Measurements from ENCODE around the gene PRDM8. TPM values are rescaled to one million over a fixed set of nuclear protein-coding genes. Genes with fewer than 3 reads are reported as not detected.

Gene PRDM8
- total RNA-seq, 1 experiment from 2014 or later, result 0.26 TPM

DNA sequence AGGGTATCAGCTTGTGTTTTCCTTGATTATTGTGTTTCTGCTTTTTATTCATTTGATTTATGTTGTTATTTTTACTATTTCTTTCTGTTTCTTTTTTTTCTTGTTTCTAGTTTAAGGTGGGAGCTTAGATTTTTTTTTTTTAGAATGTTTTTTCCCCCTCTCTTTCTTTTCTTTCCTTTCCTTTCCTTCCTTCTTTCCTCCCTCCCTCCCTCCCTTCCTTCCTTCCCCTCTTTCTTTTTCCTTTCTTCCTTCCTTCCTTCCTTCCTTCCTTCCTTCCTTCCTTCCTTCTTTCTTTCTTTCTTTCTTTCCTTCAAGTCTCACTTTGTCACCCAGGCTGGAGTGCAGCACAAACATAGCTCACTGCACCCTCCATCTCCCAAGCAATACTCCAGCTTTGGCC is 31.4 kb upstream of the PRDM8 start:
- no peak overlapping the region for H2AFZ ChIP-seq
- no peak for TF ChIP-seq EZH2 (IDR thresholded peaks at IDR 0.05; ENCODE audit: low read depth)
- TF ChIP-seq, protein P1, sequence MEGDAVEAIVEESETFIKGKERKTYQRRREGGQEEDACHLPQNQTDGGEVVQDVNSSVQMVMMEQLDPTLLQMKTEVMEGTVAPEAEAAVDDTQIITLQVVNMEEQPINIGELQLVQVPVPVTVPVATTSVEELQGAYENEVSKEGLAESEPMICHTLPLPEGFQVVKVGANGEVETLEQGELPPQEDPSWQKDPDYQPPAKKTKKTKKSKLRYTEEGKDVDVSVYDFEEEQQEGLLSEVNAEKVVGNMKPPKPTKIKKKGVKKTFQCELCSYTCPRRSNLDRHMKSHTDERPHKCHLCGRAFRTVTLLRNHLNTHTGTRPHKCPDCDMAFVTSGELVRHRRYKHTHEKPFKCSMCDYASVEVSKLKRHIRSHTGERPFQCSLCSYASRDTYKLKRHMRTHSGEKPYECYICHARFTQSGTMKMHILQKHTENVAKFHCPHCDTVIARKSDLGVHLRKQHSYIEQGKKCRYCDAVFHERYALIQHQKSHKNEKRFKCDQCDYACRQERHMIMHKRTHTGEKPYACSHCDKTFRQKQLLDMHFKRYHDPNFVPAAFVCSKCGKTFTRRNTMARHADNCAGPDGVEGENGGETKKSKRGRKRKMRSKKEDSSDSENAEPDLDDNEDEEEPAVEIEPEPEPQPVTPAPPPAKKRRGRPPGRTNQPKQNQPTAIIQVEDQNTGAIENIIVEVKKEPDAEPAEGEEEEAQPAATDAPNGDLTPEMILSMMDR (conservative IDR thresholded peaks at IDR 0.05), result no peak
- no peaks in the 10 kb centered on the region for H3K36me3 ChIP-seq (ENCODE audit: low read depth)
- no peak overlapping the region for H3K4me3 ChIP-seq
- H3K4me2 ChIP-seq, result no peak overlapping the region
- H3K4me1 ChIP-seq (replicated peaks; ENCODE audit: insufficient read depth), result no peaks in the 10 kb centered on the region
- H3F3A ChIP-seq (ENCODE audit: insufficient read depth, low read depth), result no peaks in the 10 kb centered on the region
- no TSS peak for BruUV-seq (replicated peaks)
- ChIA-PET CTCF (no interaction called here), POLR2A (ENCODE audit: unreplicated experiment) (no interaction called here)
- H4K20me1 ChIP-seq (ENCODE audit: insufficient read depth), result no peaks in the 10 kb centered on the region
- H3K9me3 ChIP-seq (ENCODE audit: insufficient read depth, low read depth), result no peaks in the 10 kb centered on the region
- no peaks in the 10 kb centered on the region for H3K9me2 ChIP-seq (ENCODE audit: insufficient read depth)
- no peaks in the 10 kb centered on the region for H3K27me3 ChIP-seq (ENCODE audit: insufficient read depth, low read depth)
- no peak overlapping the region for H3K27ac ChIP-seq
- no peaks in the 10 kb centered on the region for H3K79me2 ChIP-seq (ENCODE audit: low read depth)
- intact Hi-C loops (cut with micrococcal nuclease; ENCODE audit: unreplicated experiment), result no loop called here
- DNase-seq, result no peak

GRCh38 chr4:80171251-80171650 is 26.1 kb upstream of the PRDM8 start:
- intact Hi-C loops (cut with micrococcal nuclease; ENCODE audit: unreplicated experiment), result no loop called here
- no peak overlapping the region for H3K27ac ChIP-seq
- no peak overlapping the region for H3K4me3 ChIP-seq
- no peak overlapping the region for H2AFZ ChIP-seq
- no peaks in the 10 kb centered on the region for H3K9me3 ChIP-seq (ENCODE audit: insufficient read depth, low read depth)
- no peaks in the 10 kb centered on the region for H3K4me1 ChIP-seq (replicated peaks; ENCODE audit: insufficient read depth)
- no peaks in the 10 kb centered on the region for H3F3A ChIP-seq (ENCODE audit: insufficient read depth, low read depth)
- no peak for TF ChIP-seq EZH2 (IDR thresholded peaks at IDR 0.05; ENCODE audit: low read depth)
- TF ChIP-seq, protein P1 (conservative IDR thresholded peaks at IDR 0.05), result no peak
- no peaks in the 10 kb centered on the region for H3K79me2 ChIP-seq (ENCODE audit: low read depth)
- no peaks in the 10 kb centered on the region for H4K20me1 ChIP-seq (ENCODE audit: insufficient read depth)
- ChIA-PET POLR2A (ENCODE audit: unreplicated experiment) (no interaction called here), CTCF (no interaction called here)
- no TSS peak for BruUV-seq (replicated peaks)
- H3K9me2 ChIP-seq (ENCODE audit: insufficient read depth), result no peaks in the 10 kb centered on the region
- no peak for DNase-seq
- no peaks in the 10 kb centered on the region for H3K36me3 ChIP-seq (ENCODE audit: low read depth)
- H3K4me2 ChIP-seq, result no peak overlapping the region
- no peaks in the 10 kb centered on the region for H3K27me3 ChIP-seq (ENCODE audit: insufficient read depth, low read depth)

DNA sequence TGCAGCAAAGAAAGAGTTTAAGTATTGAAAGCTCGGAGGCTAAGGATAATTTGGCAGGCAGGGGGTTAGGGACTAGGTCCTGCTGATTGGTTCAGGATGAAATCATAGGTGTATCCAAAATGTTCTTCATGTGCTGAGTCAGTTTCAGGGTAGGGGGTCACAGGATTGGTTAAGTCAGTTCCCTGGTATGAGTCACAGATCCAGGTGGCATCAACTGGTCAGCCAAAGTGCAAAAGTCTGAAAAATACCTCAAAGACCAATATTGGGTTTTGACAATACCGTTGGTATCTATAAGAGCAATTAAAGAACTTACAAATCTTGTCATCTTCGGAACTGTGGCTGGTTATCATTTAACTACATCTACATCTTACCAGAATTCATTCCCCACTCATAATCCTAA is 25.6 kb upstream of the PRDM8 start:
- CTCF ChIA-PET, result no interaction called here
- Histone ChIP-seq H3K79me2 (ENCODE audit: low read depth) (no peaks in the 10 kb centered on the region), H3K27ac (no peak overlapping the region), H3K9me3 (ENCODE audit: insufficient read depth, low read depth) (no peaks in the 10 kb centered on the region), H2AFZ (no peak overlapping the region), H3K4me1 (replicated peaks; ENCODE audit: insufficient read depth) (no peaks in the 10 kb centered on the region), H4K20me1 (ENCODE audit: insufficient read depth) (no peaks in the 10 kb centered on the region), H3F3A (ENCODE audit: insufficient read depth, low read depth) (no peaks in the 10 kb centered on the region), H3K9me2 (ENCODE audit: insufficient read depth) (no peaks in the 10 kb centered on the region), H3K36me3 (ENCODE audit: low read depth) (no peaks in the 10 kb centered on the region), H3K4me3 (no peak overlapping the region), H3K27me3 (ENCODE audit: insufficient read depth, low read depth) (no peaks in the 10 kb centered on the region), H3K4me2 (no peak overlapping the region)
- POLR2A ChIA-PET (ENCODE audit: unreplicated experiment), result no interaction called here
- DNase-seq, result no peak
- TF ChIP-seq, protein P1 (conservative IDR thresholded peaks at IDR 0.05), result no peak
- TF ChIP-seq EZH2 (IDR thresholded peaks at IDR 0.05; ENCODE audit: low read depth), result no peak
- intact Hi-C loops (cut with micrococcal nuclease; ENCODE audit: unreplicated experiment), result no loop called here
- BruUV-seq (replicated peaks), result no TSS peak
